K562 (cell line): ENCODE data around the gene SLC2A6. TPM values are rescaled to one million over a fixed set of nuclear protein-coding genes. Genes with fewer than 3 reads are reported as not detected.

Experiments used
- ATAC-seq: fragments of 200-7000 bp; cut with Tn5 transposase; 3 replicates; pipeline ENCODE4 v1.9.1; 2020; ENCODE audit warnings: moderate library complexity
- BruUV-seq: library from RNA; stranded (reverse); fragments of 400-500 nt; replicated peaks from 2 replicates; lab custom pipeline; 2021; lab: Mats Ljungman, UMichigan
- CTCF ChIA-PET: fragments of 300-600 bp; formaldehyde crosslinking; extraction: SDS; loops from one replicate; lab custom pipeline; 2021; ENCODE audit warnings: low intra/inter-chr PET ratio; lab: Yijun Ruan, JAX
- POLR2A ChIA-PET: fragments of 300-600, 350-650 bp; sonication (Branson Sonifier 250); formaldehyde crosslinking; extraction: SDS; loops from one replicate; lab custom pipeline; 2021; ENCODE audit warnings: antibody characterized with exemption, inconsistent platforms; lab: Yijun Ruan, JAX
- DNase-seq, 4 experiments: peaks; one replicate each; pipeline versions ENCODE4 v3.0.0 to v3.0.0-alpha.2; 2011 to 2018; ENCODE audit warnings: low spot score in 3 of 4, mixed read lengths in 3 of 4; ENCODE audit errors: extremely low read depth in 1 of 4
- FAIRE-seq: peaks from 2 replicates; lab custom pipeline; 2011; peaks lifted over from hg19 to GRCh38; lab: Jason Lieb, UNC
- H2AFZ ChIP-seq: 2 replicates; pipeline ENCODE4 v1.6.0; 2011; ENCODE audit warnings: low read depth, low read length, control low read depth, inconsistent platforms
- H3K27ac ChIP-seq: fragments of 200-600 bp; 3 replicates; pipeline ENCODE4 v1.8.0; 2011; ENCODE audit warnings: low read depth, mild to moderate bottlenecking, control low read depth, inconsistent platforms, low read length, moderate library complexity, mixed read lengths; ENCODE audit errors: extremely low read depth
- H3K27me3 ChIP-seq, 2 experiments: fragments of 300-600 bp in 1 of 2; 2 replicates in 1 of 2; 3 replicates in 1 of 2; pipeline versions ENCODE4 v1.6.0 to v1.8.0; 2011; ENCODE audit warnings: inconsistent platforms in 2 of 2, low read length in 2 of 2, mild to moderate bottlenecking in 1 of 2, mixed read lengths in 1 of 2, moderate library complexity in 1 of 2; ENCODE audit not compliant: control insufficient read depth in 2 of 2, insufficient read depth in 2 of 2
- H3K36me3 ChIP-seq: fragments of 300-600 bp; 3 replicates; pipeline ENCODE4 v1.8.0; 2011; ENCODE audit warnings: mild to moderate bottlenecking, low read length, inconsistent platforms; ENCODE audit not compliant: control insufficient read depth, insufficient read depth
- H3K4me1 ChIP-seq, 2 experiments: fragments of 200-600 bp in 1 of 2; replicated peaks in 1 of 2; 2 replicates in 1 of 2; 3 replicates in 1 of 2; pipeline versions ENCODE4 v1.5.1 to v1.8.0; 2011; ENCODE audit warnings: inconsistent platforms in 2 of 2, low read length in 2 of 2, mild to moderate bottlenecking in 1 of 2, mixed read lengths in 1 of 2, moderate library complexity in 1 of 2; ENCODE audit not compliant: control insufficient read depth in 2 of 2, insufficient read depth in 2 of 2
- H3K4me2 ChIP-seq: 2 replicates; pipeline ENCODE4 v1.6.1; 2011; ENCODE audit warnings: low read length, control low read depth, inconsistent platforms, mixed read lengths; ENCODE audit not compliant: insufficient read depth
- H3K4me3 ChIP-seq: fragments of 200-600 bp; sonication (generic), shearing (Covaris generic); 2 replicates; pipeline ENCODE4 v1.5.1; 2016; ENCODE audit warnings: control low read depth, inconsistent platforms
- H3K79me2 ChIP-seq: fragments of 200-600 bp; 3 replicates; pipeline ENCODE4 v1.8.0; 2011; ENCODE audit warnings: low read length, inconsistent platforms; ENCODE audit not compliant: control insufficient read depth, insufficient read depth
- H3K9ac ChIP-seq, 2 experiments: 2 replicates each; pipeline versions ENCODE4 v1.6.0 to v1.6.1; 2011; ENCODE audit warnings: low read depth in 2 of 2, low read length in 2 of 2, control low read depth in 1 of 2, inconsistent platforms in 1 of 2, mild to moderate bottlenecking in 1 of 2, mixed read lengths in 1 of 2; ENCODE audit not compliant: insufficient read depth in 1 of 2
- H3K9me1 ChIP-seq: one replicate; pipeline ENCODE4 v1.6.0; 2011; ENCODE audit warnings: inconsistent platforms, mild to moderate bottlenecking, low read length, moderate library complexity; ENCODE audit not compliant: control insufficient read depth, insufficient read depth
- H3K9me3 ChIP-seq: replicated peaks from 2 replicates; pipeline ENCODE4 v1.5.1; 2011; ENCODE audit warnings: low read depth, low read length, inconsistent platforms; ENCODE audit not compliant: control insufficient read depth, insufficient read depth
- H4K20me1 ChIP-seq: replicated peaks from 2 replicates; pipeline ENCODE4 v1.6.1; 2011; ENCODE audit warnings: low read length, inconsistent platforms, mixed read lengths; ENCODE audit not compliant: control insufficient read depth, insufficient read depth
- NEUROD1 ChIP-seq: fragments of 150-350 bp; IDR thresholded peaks from 2 replicates; pipeline ENCODE4 v1.6.1; 2014; ENCODE audit warnings: borderline replicate concordance, low read length, low read depth; ENCODE audit not compliant: partially characterized antibody
- ZFX ChIP-seq: sonication (generic); formaldehyde crosslinking; IDR thresholded peaks from 2 replicates; pipeline ENCODE4 v1.8.0; 2022; ENCODE audit warnings: mild to moderate bottlenecking, missing genetic modification reagents, moderate library complexity
- ZNF561 ChIP-seq: fragments of 450-650 bp; formaldehyde crosslinking; conservative IDR thresholded peaks from 2 replicates; pipeline ENCODE4 v1.4.0; 2020; ENCODE audit warnings: mild to moderate bottlenecking, moderate library complexity
- WGBS: fragments of 100-300 bp; shearing (Covaris generic); methylation state at CpG from one replicate; pipeline ENCODE4 v1.1.6; 2016; ENCODE audit warnings: low coverage, mixed read lengths; ENCODE audit not compliant: insufficient coverage; ENCODE audit errors: missing lambda C conversion rate; 5-methylcytosine and 5-hydroxymethylcytosine counted together
- in situ Hi-C: fragments of 300-500 bp; cut with MboI; formaldehyde crosslinking; loops from 4 replicates; pipeline ENCODE4 v1.15.0; 2018; ENCODE audit warnings: inconsistent platforms, mixed read lengths
- intact Hi-C: fragments of 100-400 bp; cut with micrococcal nuclease; formaldehyde crosslinking; loops from 2 replicates; pipeline ENCODE4 v1.14.2; 2022
- polyA plus RNA-seq, 8 experiments: library from polyadenylated mRNA; depleted of rRNA in 4 of 8; stranded (reverse) in 5 of 8; unstranded in 3 of 8; fragments of >200 nt; fragmentation: Nextera tagmentation in 2 of 8; fragmentation: Illumina TruSeq in 1 of 8; extraction: Ambion mirVana in 2 of 8; extraction: Trizol in 1 of 8; gene quantifications; 2 replicates each; pipeline versions ENCODE4 v1.2.1 to v1.2.3, GENCODE V29; 2011 to 2014; ENCODE audit warnings: inconsistent platforms in 1 of 8, missing spikeins in 1 of 8
- total RNA-seq, 7 experiments: library from RNA; depleted of rRNA in 6 of 7; stranded (reverse); fragments of >200 nt in 6 of 7; fragmentation: Illumina TruSeq in 2 of 7; extraction: Trizol in 2 of 7; gene quantifications; 2 replicates each; pipeline versions ENCODE4 v1.2.1 to v1.2.3, GENCODE V29; 2011 to 2021; ENCODE audit warnings: low replicate concordance in 1 of 7
- TF ChIP-seq, protein P1 (sequence below): fragments of 250-450 bp; sonication (Bioruptor Pico); IDR thresholded peaks from 2 replicates; pipeline ENCODE4 v1.5.0; 2020; ENCODE audit warnings: mild to moderate bottlenecking
- TF ChIP-seq, protein P2 (sequence below): fragments of 450-650 bp; IDR thresholded peaks from 2 replicates; pipeline ENCODE4 v1.6.1; 2016
- TF ChIP-seq, protein P3 (sequence below): sonication (generic); formaldehyde crosslinking; IDR thresholded peaks from 2 replicates; pipeline ENCODE4 v1.9.0; 2022; ENCODE audit warnings: mild to moderate bottlenecking, missing genetic modification reagents

The SLC2A6 gene
- total and polyA plus RNA-seq, 9 of the 15 experiments (the other 6 are each of a cell fraction or from before 2014, with no cell fraction given), result 0.04 to 0.38 (median 0.09) TPM; not detected in 3

DNA sequence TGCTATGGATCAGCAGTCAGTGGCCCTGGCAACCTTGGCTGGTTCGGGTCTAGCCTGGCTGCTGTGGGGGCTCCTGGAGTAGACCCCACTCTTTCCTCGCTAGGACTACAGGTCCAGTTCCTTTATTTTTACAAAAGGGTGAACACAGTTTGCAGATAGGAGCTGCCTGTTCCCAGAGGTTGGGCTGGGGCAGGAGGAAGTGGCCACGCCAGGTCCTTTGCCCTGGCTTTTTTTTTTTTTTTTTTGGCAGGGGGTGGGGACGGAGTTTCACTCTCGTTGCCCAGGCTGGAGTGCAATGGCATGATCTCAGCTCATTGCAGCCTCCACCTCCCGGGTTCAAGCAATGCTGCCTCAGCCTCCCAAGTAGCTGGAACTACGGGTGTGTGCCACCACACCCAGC is 7.9 kb downstream of the SLC2A6 start:
- BruUV-seq, result no TSS peak
- H3K9me1 ChIP-seq, result no peaks in the 10 kb centered on the region
- intact Hi-C loops (no loop called here), in situ Hi-C loops (no loop called here)
- 6% methylated on average over 6 of the region's 7 CpGs for WGBS
- H3K9me3 ChIP-seq, result no peaks in the 10 kb centered on the region
- H3K4me1 ChIP-seq, result peaks cover 0 to 46% of the 10 kb centered on the region in 2 experiments; a peak in 2 of 5 replicates
- FAIRE-seq (no peak), DNase-seq (no peak), ATAC-seq (no peak)
- peaks cover 4% of the 10 kb centered on the region; the same call in 1 of the 2 replicates for H4K20me1 ChIP-seq
- H3K9ac ChIP-seq, result no peak overlapping the region
- H3K27ac ChIP-seq, result no peak overlapping the region
- H3K79me2 ChIP-seq, result no peaks in the 10 kb centered on the region
- no peak overlapping the region for H3K4me2 ChIP-seq
- H3K36me3 ChIP-seq, result no peaks in the 10 kb centered on the region
- no peak overlapping the region for H3K4me3 ChIP-seq
- H3K27me3 ChIP-seq, result peaks cover 0 to 58% of the 10 kb centered on the region in 2 experiments; a peak in 3 of 5 replicates
- POLR2A ChIA-PET, result interaction anchor here (0.6 to 0.7 kb wide), 2 partner anchors 22 to 413 kb away, joined by 3 read pairs; no protein-coding TSS in a partner anchor
- no peak for TF ChIP-seq ZFX (CRISPR knock-in tag)
- TF ChIP-seq, protein P1, sequence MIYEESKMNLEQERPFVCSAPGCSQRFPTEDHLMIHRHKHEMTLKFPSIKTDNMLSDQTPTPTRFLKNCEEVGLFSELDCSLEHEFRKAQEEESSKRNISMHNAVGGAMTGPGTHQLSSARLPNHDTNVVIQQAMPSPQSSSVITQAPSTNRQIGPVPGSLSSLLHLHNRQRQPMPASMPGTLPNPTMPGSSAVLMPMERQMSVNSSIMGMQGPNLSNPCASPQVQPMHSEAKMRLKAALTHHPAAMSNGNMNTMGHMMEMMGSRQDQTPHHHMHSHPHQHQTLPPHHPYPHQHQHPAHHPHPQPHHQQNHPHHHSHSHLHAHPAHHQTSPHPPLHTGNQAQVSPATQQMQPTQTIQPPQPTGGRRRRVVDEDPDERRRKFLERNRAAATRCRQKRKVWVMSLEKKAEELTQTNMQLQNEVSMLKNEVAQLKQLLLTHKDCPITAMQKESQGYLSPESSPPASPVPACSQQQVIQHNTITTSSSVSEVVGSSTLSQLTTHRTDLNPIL (CRISPR knock-in tag), result no peak
- TF ChIP-seq, protein P2, sequence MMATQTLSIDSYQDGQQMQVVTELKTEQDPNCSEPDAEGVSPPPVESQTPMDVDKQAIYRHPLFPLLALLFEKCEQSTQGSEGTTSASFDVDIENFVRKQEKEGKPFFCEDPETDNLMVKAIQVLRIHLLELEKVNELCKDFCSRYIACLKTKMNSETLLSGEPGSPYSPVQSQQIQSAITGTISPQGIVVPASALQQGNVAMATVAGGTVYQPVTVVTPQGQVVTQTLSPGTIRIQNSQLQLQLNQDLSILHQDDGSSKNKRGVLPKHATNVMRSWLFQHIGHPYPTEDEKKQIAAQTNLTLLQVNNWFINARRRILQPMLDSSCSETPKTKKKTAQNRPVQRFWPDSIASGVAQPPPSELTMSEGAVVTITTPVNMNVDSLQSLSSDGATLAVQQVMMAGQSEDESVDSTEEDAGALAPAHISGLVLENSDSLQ, result no peak
- no peak for TF ChIP-seq NEUROD1
- TF ChIP-seq, protein P3, sequence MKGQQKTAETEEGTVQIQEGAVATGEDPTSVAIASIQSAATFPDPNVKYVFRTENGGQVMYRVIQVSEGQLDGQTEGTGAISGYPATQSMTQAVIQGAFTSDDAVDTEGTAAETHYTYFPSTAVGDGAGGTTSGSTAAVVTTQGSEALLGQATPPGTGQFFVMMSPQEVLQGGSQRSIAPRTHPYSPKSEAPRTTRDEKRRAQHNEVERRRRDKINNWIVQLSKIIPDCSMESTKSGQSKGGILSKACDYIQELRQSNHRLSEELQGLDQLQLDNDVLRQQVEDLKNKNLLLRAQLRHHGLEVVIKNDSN, result no peak
- no peak for TF ChIP-seq ZNF561 (CRISPR knock-in tag)
- TF ChIP-seq, all 486 proteins: peak for 0
- CTCF ChIA-PET, result no interaction called here
- no peak overlapping the region for H2AFZ ChIP-seq
